BJ (cell line): ENCODE measurements around the gene PURA. TPM values are rescaled to one million over a fixed set of nuclear protein-coding genes. Genes with fewer than 3 reads are reported as not detected.

Experiments
- CTCF ChIA-PET: fragments of 350-600 bp; formaldehyde crosslinking; extraction: SDS; loops from one replicate; lab custom pipeline; 2021; ENCODE audit warnings: antibody characterized with exemption, inconsistent platforms; lab: Yijun Ruan, JAX
- POLR2A ChIA-PET: fragments of 300-600 bp; sonication (Branson Sonifier 250); formaldehyde crosslinking; extraction: SDS; loops from one replicate; lab custom pipeline; 2021; ENCODE audit warnings: antibody characterized with exemption; lab: Charles Lee
- DNase-seq: peaks from one replicate; pipeline ENCODE4 v3.0.0-alpha.2; 2011; ENCODE audit warnings: low read depth
- H3K27me3 ChIP-seq: 2 replicates; pipeline ENCODE4 v1.6.0; 2011; ENCODE audit warnings: low read length; ENCODE audit not compliant: control insufficient read depth, insufficient read depth
- H3K36me3 ChIP-seq: 2 replicates; pipeline ENCODE4 v1.5.1; 2011; ENCODE audit warnings: low read length; ENCODE audit not compliant: control insufficient read depth, insufficient read depth
- H3K4me3 ChIP-seq: 2 replicates; pipeline ENCODE4 v1.5.1; 2011; ENCODE audit warnings: low read depth, mild to moderate bottlenecking, control low read depth, low read length
- polyA plus RNA-seq: library from polyadenylated mRNA; depleted of rRNA; stranded (reverse); fragments of >200 nt; gene quantifications from 2 replicates; pipeline ENCODE4 v1.2.3, GENCODE V29; 2011
- TF ChIP-seq, protein P1 (sequence below): IDR thresholded peaks from 2 replicates; pipeline ENCODE4 v1.5.1; 2011; ENCODE audit warnings: low read depth, mild to moderate bottlenecking, control low read depth, inconsistent platforms, low read length, moderate library complexity; ENCODE audit not compliant: insufficient read depth

The PURA gene
- polyA plus RNA-seq, 1 experiment: 5.2 TPM

DNA sequence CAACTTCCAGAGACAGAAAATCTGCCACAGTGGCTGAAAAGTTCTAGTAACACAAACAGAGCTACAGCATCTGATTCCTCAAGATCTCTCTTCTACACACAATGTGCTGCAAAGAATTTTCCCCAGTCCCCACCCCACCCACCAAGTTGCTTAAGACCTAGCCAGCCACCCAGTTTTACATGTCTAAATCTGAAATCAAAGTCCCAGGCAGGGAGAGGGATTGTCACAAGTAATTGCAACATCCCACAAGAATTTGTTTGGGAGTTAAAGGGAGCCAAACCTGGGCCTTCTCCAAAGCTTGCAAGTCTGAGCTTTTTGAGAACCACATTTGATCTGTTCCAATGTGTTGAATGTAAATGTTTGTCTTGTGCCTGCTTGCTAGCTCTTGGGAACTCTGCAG lies 27.3 kb downstream of the PURA start:
- ChIA-PET CTCF (interaction anchor here (0.6 to 9.1 kb wide), 5 partner anchors 9 to 371 kb away, joined by 3 to 118 read pairs (median 8); partner anchors contain the start of gene PURA), POLR2A (no interaction called here)
- peak; percentile 29 for DNase-seq
- H3K4me3 ChIP-seq: no peak overlapping the region
- H3K27me3 ChIP-seq: no peaks in the 10 kb centered on the region
- H3K36me3 ChIP-seq: no peaks in the 10 kb centered on the region; the same call in 1 of the 2 replicates
- TF ChIP-seq, protein P1, sequence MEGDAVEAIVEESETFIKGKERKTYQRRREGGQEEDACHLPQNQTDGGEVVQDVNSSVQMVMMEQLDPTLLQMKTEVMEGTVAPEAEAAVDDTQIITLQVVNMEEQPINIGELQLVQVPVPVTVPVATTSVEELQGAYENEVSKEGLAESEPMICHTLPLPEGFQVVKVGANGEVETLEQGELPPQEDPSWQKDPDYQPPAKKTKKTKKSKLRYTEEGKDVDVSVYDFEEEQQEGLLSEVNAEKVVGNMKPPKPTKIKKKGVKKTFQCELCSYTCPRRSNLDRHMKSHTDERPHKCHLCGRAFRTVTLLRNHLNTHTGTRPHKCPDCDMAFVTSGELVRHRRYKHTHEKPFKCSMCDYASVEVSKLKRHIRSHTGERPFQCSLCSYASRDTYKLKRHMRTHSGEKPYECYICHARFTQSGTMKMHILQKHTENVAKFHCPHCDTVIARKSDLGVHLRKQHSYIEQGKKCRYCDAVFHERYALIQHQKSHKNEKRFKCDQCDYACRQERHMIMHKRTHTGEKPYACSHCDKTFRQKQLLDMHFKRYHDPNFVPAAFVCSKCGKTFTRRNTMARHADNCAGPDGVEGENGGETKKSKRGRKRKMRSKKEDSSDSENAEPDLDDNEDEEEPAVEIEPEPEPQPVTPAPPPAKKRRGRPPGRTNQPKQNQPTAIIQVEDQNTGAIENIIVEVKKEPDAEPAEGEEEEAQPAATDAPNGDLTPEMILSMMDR: no peak

DNA sequence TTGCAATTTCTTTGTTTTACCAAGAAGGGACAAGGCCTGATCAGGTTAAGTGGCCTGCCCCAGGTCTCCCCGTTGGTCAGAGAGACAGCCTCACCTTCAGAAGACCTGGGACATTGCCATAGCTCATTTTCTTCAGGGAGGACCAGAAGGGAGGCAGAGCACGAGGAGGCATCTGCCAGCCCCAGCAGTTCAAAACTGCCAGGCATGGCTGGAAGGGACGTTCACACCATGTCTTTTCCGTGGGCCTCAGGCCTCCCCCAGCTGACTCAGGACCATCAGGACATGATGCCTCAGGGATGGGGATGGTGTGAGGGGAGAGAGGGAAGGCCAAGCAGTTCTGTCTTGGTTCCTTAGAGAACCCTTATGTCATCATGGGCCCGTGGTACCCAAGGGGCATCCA lies 28.3 kb downstream of the PURA start:
- no peaks in the 10 kb centered on the region for H3K27me3 ChIP-seq
- TF ChIP-seq, protein P1: no peak
- no peak overlapping the region for H3K4me3 ChIP-seq
- no peak for DNase-seq
- H3K36me3 ChIP-seq: no peaks in the 10 kb centered on the region; the same call in 1 of the 2 replicates
- ChIA-PET POLR2A (no interaction called here), CTCF (interaction anchor here (1.3 to 9.1 kb wide), 7 partner anchors 8 to 68 kb away, joined by 3 to 118 read pairs (median 52); partner anchors contain the start of gene PURA)

DNA sequence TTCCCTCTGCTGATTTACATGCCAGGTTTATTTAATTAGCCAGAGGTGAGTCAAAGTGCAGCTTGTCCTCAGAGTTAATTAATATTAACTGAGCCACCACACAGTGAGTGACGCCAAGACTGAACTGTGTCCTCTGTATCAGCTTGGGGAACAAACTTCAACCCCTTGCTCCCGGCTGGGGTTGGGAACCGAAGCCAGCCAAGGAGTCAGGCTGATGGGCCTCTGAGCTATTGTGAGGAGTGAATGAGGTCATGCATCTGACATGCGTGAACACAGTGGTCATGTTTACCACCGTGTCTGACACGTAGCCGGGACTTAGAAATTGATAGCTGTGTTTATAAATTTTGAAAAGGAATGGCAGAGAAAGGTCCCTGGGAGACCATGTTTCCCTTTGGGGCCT lies 28.9 kb downstream of the PURA start:
- Histone ChIP-seq H3K27me3 (no peaks in the 10 kb centered on the region), H3K4me3 (no peak overlapping the region), H3K36me3 (no peaks in the 10 kb centered on the region; the same call in 1 of the 2 replicates)
- ChIA-PET POLR2A (no interaction called here), CTCF (interaction anchor here (1.3 to 9.1 kb wide), 8 partner anchors 9 to 87 kb away, joined by 3 to 118 read pairs (median 30); partner anchors contain the start of gene PURA)
- TF ChIP-seq, protein P1: no peak
- no peak for DNase-seq

DNA sequence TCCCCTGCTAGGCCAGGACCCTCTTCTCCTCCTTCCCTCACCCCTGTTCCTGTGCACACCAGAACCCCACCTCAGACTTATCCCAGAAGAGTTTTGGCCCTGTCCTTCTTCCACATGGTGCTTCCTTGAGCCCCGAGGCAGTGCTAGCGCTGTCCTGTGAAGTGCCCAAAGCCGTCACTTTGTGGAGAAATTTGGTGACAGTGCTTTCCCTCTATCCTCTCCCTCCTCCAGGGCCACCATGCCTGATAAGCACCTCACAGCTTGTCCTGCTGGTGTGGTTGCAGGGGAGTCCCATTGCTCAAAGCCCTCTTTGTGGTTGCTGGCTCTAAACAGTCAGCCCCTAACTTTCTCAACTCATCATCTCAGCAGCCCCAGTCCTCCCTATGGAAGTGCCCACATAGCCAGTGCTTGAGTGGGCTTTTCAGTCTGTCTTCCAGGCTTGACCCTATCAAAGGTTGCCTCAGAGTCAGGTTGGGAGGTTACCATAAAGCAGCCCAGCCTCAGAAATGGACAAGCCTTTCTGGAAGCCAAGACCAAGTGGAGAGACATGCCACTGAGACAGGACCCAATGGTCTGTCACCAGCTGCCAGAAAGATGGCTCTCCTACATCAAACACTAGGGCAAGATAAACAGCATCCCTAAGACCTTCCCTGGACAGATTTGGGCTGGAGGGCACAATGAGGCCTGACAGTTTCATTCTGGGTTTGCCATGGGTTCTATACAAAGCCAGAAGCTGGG lies 29.8 kb downstream of the PURA start:
- Histone ChIP-seq H3K36me3 (no peaks in the 10 kb centered on the region; the same call in 1 of the 2 replicates), H3K4me3 (no peak overlapping the region), H3K27me3 (no peaks in the 10 kb centered on the region)
- DNase-seq: no peak
- POLR2A ChIA-PET: no interaction called here
- TF ChIP-seq, protein P1: no peak
- CTCF ChIA-PET: interaction anchor here (0.6 to 9.1 kb wide), 26 partner anchors 9 to 220 kb away, joined by 3 to 118 read pairs (median 5); partner anchors contain the start of genes NRG2 and PURA

DNA sequence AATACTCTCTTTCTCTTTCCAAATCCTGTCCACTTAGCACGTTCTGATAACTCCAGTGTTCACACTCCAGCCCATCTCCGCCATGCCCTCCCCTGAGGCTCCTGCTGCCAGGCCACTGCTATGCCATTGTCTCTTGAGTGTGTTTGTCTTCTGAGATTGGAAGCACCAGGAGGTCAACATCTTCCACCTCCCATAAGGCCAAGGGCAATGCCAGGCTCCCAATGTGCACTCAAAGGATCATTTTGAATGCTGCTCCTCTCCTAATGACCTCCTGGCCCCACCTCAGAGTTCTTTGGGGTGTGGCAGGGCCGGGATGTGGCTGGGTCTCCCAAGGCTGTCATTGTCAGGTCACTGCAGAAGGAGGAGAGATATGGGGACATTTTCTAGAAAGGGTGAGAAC lies 31.3 kb downstream of the PURA start:
- Histone ChIP-seq H3K36me3 (no peaks in the 10 kb centered on the region; the same call in 1 of the 2 replicates), H3K4me3 (no peak overlapping the region), H3K27me3 (no peaks in the 10 kb centered on the region)
- ChIA-PET CTCF (interaction anchor here (0.6 to 9.1 kb wide), 21 partner anchors 10 to 415 kb away, joined by 3 to 118 read pairs (median 5); partner anchors contain the start of gene PURA), POLR2A (no interaction called here)
- TF ChIP-seq, protein P1: no peak
- DNase-seq: no peak
